ENCODE results near the gene CHN2. TPM values are rescaled to one million over a fixed set of nuclear protein-coding genes. Genes with fewer than 3 reads are reported as not detected.

The CHN2 gene
- total RNA-seq, 1 experiment from 2014 or later, result not detected

- DNase-seq, result no peak
- ChIA-PET POLR2A (ENCODE audit: unreplicated experiment) (no interaction called here), CTCF (no interaction called here)
- no peaks in the 10 kb centered on the region for H4K20me1 ChIP-seq (ENCODE audit: insufficient read depth)
- no peaks in the 10 kb centered on the region for H3K79me2 ChIP-seq (ENCODE audit: low read depth)
- no peaks in the 10 kb centered on the region; the same call in 1 of the 2 replicates for H3K9me3 ChIP-seq (ENCODE audit: insufficient read depth, low read depth)
- H3K9me2 ChIP-seq (ENCODE audit: insufficient read depth), result no peaks in the 10 kb centered on the region
- no TSS peak for BruUV-seq (replicated peaks)
- H2AFZ ChIP-seq, result no peak overlapping the region
- no peaks in the 10 kb centered on the region for H3K36me3 ChIP-seq (ENCODE audit: low read depth)
- intact Hi-C loops (cut with micrococcal nuclease; ENCODE audit: unreplicated experiment), result no loop called here
- 0 out of 2 replicates have a peak, but pooled peaks cover 7% of the 10 kb centered on the region for H3K27me3 ChIP-seq (ENCODE audit: insufficient read depth, low read depth)
- no peak overlapping the region for H3K4me2 ChIP-seq
- no peak overlapping the region for H3K27ac ChIP-seq
- peaks cover 4% of the 10 kb centered on the region; the same call in 1 of the 2 replicates for H3F3A ChIP-seq (ENCODE audit: insufficient read depth, low read depth)
- H3K4me3 ChIP-seq, result no peak overlapping the region
- no peaks in the 10 kb centered on the region; the same call in 1 of the 2 replicates for H3K4me1 ChIP-seq (replicated peaks; ENCODE audit: insufficient read depth)
- no peak for TF ChIP-seq CTCF (conservative IDR thresholded peaks at IDR 0.05)
- TF ChIP-seq EZH2 (IDR thresholded peaks at IDR 0.05; ENCODE audit: low read depth), result no peak
Measured at GRCh38 chr7:29150856-29151255, 43.7 kb upstream of the CHN2 start.

GRCh38 chr7:29154076-29154475 lies 40.5 kb upstream of the CHN2 start:
- Histone ChIP-seq H3K4me3 (no peak overlapping the region), H2AFZ (no peak overlapping the region), H3K27me3 (ENCODE audit: insufficient read depth, low read depth) (0 out of 2 replicates have a peak, but pooled peaks cover 3% of the 10 kb centered on the region), H3K9me2 (ENCODE audit: insufficient read depth) (no peaks in the 10 kb centered on the region), H3K4me1 (replicated peaks; ENCODE audit: insufficient read depth) (peaks cover 7% of the 10 kb centered on the region; the same call in 1 of the 2 replicates), H3K9me3 (ENCODE audit: insufficient read depth, low read depth) (no peaks in the 10 kb centered on the region; the same call in 1 of the 2 replicates), H3K4me2 (no peak overlapping the region), H3K79me2 (ENCODE audit: low read depth) (no peaks in the 10 kb centered on the region), H3K36me3 (ENCODE audit: low read depth) (no peaks in the 10 kb centered on the region), H4K20me1 (ENCODE audit: insufficient read depth) (no peaks in the 10 kb centered on the region), H3K27ac (no peak overlapping the region), H3F3A (ENCODE audit: insufficient read depth, low read depth) (no peaks in the 10 kb centered on the region)
- DNase-seq, result no peak
- BruUV-seq (replicated peaks), result no TSS peak
- intact Hi-C loops (cut with micrococcal nuclease; ENCODE audit: unreplicated experiment), result no loop called here
- no peak for TF ChIP-seq EZH2 (IDR thresholded peaks at IDR 0.05; ENCODE audit: low read depth)
- no peak for TF ChIP-seq CTCF (conservative IDR thresholded peaks at IDR 0.05)
- ChIA-PET CTCF (no interaction called here), POLR2A (ENCODE audit: unreplicated experiment) (no interaction called here)

- no peak overlapping the region for H3K27ac ChIP-seq
- H4K20me1 ChIP-seq (ENCODE audit: insufficient read depth), result no peaks in the 10 kb centered on the region
- no TSS peak for BruUV-seq (replicated peaks)
- TF ChIP-seq EZH2 (IDR thresholded peaks at IDR 0.05; ENCODE audit: low read depth), result no peak
- no peak for TF ChIP-seq CTCF (conservative IDR thresholded peaks at IDR 0.05)
- no peak overlapping the region for H3K4me3 ChIP-seq
- no peak overlapping the region for H3K4me2 ChIP-seq
- no peaks in the 10 kb centered on the region for H3K27me3 ChIP-seq (ENCODE audit: insufficient read depth, low read depth)
- ChIA-PET POLR2A (ENCODE audit: unreplicated experiment) (no interaction called here), CTCF (interaction anchor here (1.0 kb wide), 1 partner anchor 32 kb away, joined by 3 read pairs; no protein-coding TSS in a partner anchor)
- no peak for DNase-seq
- no peaks in the 10 kb centered on the region for H3K79me2 ChIP-seq (ENCODE audit: low read depth)
- H3F3A ChIP-seq (ENCODE audit: insufficient read depth, low read depth), result no peaks in the 10 kb centered on the region
- H3K4me1 ChIP-seq (replicated peaks; ENCODE audit: insufficient read depth), result peaks cover 7% of the 10 kb centered on the region; the same call in 1 of the 2 replicates
- no peaks in the 10 kb centered on the region for H3K9me2 ChIP-seq (ENCODE audit: insufficient read depth)
- no peak overlapping the region for H2AFZ ChIP-seq
- no peaks in the 10 kb centered on the region; the same call in 1 of the 2 replicates for H3K9me3 ChIP-seq (ENCODE audit: insufficient read depth, low read depth)
- H3K36me3 ChIP-seq (ENCODE audit: low read depth), result no peaks in the 10 kb centered on the region
- intact Hi-C loops (cut with micrococcal nuclease; ENCODE audit: unreplicated experiment), result no loop called here
Measured at GRCh38 chr7:29156907-29157452, 37.6 kb upstream of the CHN2 start.

All from PC-9 (cell line).